ENCODE results near the gene MYO1D. TPM values are rescaled to one million over a fixed set of nuclear protein-coding genes. Genes with fewer than 3 reads are reported as not detected.

MYO1D gene
- total RNA-seq, 1 donor, result 94.0 TPM

- no peak for TF ChIP-seq CTCF (IDR thresholded peaks at IDR 0.05; ENCODE audit: insufficient read depth, low read length)
- H3K4me3 ChIP-seq (ENCODE audit: low read depth, low read length), result no peak overlapping the region
- no peak for DNase-seq (ENCODE audit: low read depth)
Measured at GRCh38 chr17:32777436-32777835, 99.5 kb downstream of the MYO1D start.

DNA sequence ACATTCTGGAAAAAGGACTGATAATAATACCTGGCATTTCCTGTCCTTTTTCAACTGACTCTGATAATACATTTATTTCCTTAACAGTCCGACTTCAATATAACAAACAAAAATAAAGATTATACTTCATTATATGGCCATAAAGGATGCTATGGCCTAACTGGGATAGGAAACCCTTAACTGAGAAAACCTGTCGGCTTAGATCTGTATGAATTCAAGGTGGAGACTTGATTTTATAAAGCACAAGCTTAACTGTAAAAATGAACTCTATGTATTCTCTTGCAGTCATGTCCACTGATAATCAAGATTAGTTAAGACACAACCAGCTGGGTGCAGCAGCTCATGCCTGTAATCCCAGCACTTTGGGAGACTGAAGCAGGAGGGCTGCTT lies 102.2 kb downstream of the MYO1D start:
- no peak overlapping the region for H3K4me3 ChIP-seq (ENCODE audit: low read depth, low read length)
- DNase-seq (ENCODE audit: low read depth), result no peak
- TF ChIP-seq CTCF (IDR thresholded peaks at IDR 0.05; ENCODE audit: insufficient read depth, low read length), result no peak

- no peak overlapping the region for H3K4me3 ChIP-seq (ENCODE audit: low read depth, low read length)
- no peak for TF ChIP-seq CTCF (IDR thresholded peaks at IDR 0.05; ENCODE audit: insufficient read depth, low read length)
- no peak for DNase-seq (ENCODE audit: low read depth)
Measured at GRCh38 chr17:32773856-32774694, 102.8 kb downstream of the MYO1D start.

GRCh38 chr17:32772453-32773025 lies 104.4 kb downstream of the MYO1D start:
- TF ChIP-seq CTCF (IDR thresholded peaks at IDR 0.05; ENCODE audit: insufficient read depth, low read length), result no peak
- H3K4me3 ChIP-seq (ENCODE audit: low read depth, low read length), result no peak overlapping the region

DNA sequence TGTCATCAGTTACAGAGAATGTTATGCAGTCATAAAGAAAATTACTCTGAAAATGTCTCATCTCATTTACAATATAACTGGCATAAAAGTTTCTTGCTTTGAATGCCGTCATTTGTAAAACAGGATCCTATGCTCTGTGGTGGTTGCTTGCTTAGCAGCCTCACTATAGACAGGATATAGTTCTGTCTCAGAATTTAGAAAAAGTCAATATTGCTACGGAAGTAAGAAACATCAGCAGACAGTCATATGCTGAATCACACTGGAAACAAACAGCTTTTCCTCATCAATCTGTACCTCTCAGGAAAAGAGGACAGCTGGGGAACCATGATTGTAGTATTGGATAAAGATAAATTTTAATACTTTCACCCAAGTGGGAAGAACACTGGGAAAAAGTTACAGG lies 105.5 kb downstream of the MYO1D start:
- no peak for TF ChIP-seq CTCF (IDR thresholded peaks at IDR 0.05; ENCODE audit: insufficient read depth, low read length)
- no peak overlapping the region for H3K4me3 ChIP-seq (ENCODE audit: low read depth, low read length)
- DNase-seq (ENCODE audit: low read depth), result no peak

More at GRCh38 chr17:32772453-32773025, 104.4 kb downstream of the MYO1D start:
- no peak for DNase-seq (ENCODE audit: low read depth)

GRCh38 chr17:32769846-32770245 lies 107.1 kb downstream of the MYO1D start:
- no peak for TF ChIP-seq CTCF (IDR thresholded peaks at IDR 0.05; ENCODE audit: insufficient read depth, low read length)
- no peak for DNase-seq (ENCODE audit: low read depth)
- H3K4me3 ChIP-seq (ENCODE audit: low read depth, low read length), result no peak overlapping the region
